Bronchial epithelial cell (primary cell): Measurements from ENCODE around the gene MVB12A. TPM values are rescaled to one million over a fixed set of nuclear protein-coding genes. Genes with fewer than 3 reads are reported as not detected.

Source experiments
- DNase-seq: peaks from one replicate; pipeline ENCODE4 v3.0.0-alpha.2; 2010; ENCODE audit warnings: low read depth
- FAIRE-seq: peaks from 2 replicates; lab custom pipeline; 2011; peaks lifted over from hg19 to GRCh38; lab: Jason Lieb, UNC
- H3K27me3 ChIP-seq: 2 replicates; pipeline ENCODE4 v1.5.1; 2011; ENCODE audit warnings: low read length; ENCODE audit not compliant: control insufficient read depth, insufficient read depth
- H3K36me3 ChIP-seq: 2 replicates; pipeline ENCODE4 v1.5.1; 2011; ENCODE audit warnings: low read length; ENCODE audit not compliant: control insufficient read depth, insufficient read depth
- H3K4me3 ChIP-seq: 2 replicates; pipeline ENCODE4 v1.5.1; 2011; ENCODE audit warnings: mild to moderate bottlenecking, low read depth, low read length, control low read depth
- total RNA-seq: library from RNA; depleted of rRNA; stranded (reverse); fragments of >200 nt; gene quantifications from 2 replicates; pipeline ENCODE4 v1.2.1, GENCODE V29; 2014
- TF ChIP-seq, protein P1 (sequence below): IDR thresholded peaks from 2 replicates; pipeline ENCODE4 v1.5.1; 2011; ENCODE audit warnings: mild to moderate bottlenecking, moderate library complexity, low read length, control low read depth, inconsistent platforms; ENCODE audit not compliant: insufficient read depth, severe bottlenecking

The MVB12A gene
- total RNA-seq, 1 donor from 2014 or later = 22.9 TPM

GRCh38 chr19:17385878-17386611, 33.8 kb upstream of the MVB12A start:
- Histone ChIP-seq H3K36me3 (no peaks in the 10 kb centered on the region), H3K4me3 (no peak overlapping the region), H3K27me3 (no peaks in the 10 kb centered on the region)
- TF ChIP-seq, protein P1, sequence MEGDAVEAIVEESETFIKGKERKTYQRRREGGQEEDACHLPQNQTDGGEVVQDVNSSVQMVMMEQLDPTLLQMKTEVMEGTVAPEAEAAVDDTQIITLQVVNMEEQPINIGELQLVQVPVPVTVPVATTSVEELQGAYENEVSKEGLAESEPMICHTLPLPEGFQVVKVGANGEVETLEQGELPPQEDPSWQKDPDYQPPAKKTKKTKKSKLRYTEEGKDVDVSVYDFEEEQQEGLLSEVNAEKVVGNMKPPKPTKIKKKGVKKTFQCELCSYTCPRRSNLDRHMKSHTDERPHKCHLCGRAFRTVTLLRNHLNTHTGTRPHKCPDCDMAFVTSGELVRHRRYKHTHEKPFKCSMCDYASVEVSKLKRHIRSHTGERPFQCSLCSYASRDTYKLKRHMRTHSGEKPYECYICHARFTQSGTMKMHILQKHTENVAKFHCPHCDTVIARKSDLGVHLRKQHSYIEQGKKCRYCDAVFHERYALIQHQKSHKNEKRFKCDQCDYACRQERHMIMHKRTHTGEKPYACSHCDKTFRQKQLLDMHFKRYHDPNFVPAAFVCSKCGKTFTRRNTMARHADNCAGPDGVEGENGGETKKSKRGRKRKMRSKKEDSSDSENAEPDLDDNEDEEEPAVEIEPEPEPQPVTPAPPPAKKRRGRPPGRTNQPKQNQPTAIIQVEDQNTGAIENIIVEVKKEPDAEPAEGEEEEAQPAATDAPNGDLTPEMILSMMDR = peak; percentile 99
- DNase-seq = peak; percentile 14
- no peak for FAIRE-seq

GRCh38 chr19:17389288-17389687, 30.6 kb upstream of the MVB12A start:
- no peak for DNase-seq
- Histone ChIP-seq H3K27me3 (no peaks in the 10 kb centered on the region), H3K4me3 (no peak overlapping the region), H3K36me3 (no peaks in the 10 kb centered on the region)
- TF ChIP-seq, protein P1 = no peak
- no peak for FAIRE-seq

GRCh38 chr19:17389957-17390664, 29.7 kb upstream of the MVB12A start:
- TF ChIP-seq, protein P1 = no peak
- FAIRE-seq = no peak
- DNase-seq = no peak
- H3K27me3 ChIP-seq = no peaks in the 10 kb centered on the region
- H3K4me3 ChIP-seq = peak overlapping the region; percentile 17
- H3K36me3 ChIP-seq = no peaks in the 10 kb centered on the region

- peak; percentile 78 for DNase-seq
- no peak for FAIRE-seq
- Histone ChIP-seq H3K27me3 (no peaks in the 10 kb centered on the region), H3K4me3 (peak overlapping the region; percentile 29), H3K36me3 (no peaks in the 10 kb centered on the region)
- TF ChIP-seq, protein P1 = peak; percentile 78
These were observed 29.0 kb upstream of the MVB12A start for GRCh38 chr19:17390665-17391370.

DNA sequence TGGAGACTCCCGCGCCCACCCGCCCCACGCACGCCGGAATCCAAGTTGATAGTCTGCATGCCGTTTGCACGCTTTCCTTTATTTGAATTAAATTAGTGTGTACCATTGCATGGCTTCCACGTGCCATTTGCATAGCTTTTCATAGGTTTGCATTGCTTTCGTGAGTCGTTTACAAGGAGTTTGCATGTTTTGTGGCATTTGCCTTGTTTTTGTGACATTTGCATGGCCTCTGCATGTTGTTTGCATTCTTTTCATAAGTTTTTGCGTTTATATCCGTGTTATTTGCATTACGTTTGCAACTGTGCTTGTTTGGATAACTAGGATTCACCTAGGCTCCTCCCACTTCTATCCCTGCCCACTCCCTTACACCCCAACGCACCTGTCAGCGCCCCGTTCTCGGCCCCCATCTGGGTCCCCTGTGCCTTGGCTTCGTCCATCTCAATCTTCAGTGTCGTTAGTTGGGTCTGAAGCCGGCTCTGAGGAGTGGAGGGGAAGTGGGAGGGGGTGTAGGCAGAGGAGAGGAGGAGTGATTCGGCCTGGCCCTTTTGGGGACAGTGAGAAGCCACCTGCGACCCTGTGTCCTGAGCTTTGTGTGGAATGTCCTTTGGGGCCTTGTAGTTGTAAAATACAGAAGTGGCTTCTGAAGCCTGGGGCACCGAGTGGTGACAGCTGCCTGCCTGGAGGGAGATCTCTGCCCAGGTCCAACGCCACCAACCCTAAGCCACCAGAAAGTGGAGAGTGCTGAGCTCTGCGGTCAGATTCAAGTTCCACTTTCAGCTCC, 28.3 kb upstream of the MVB12A start:
- Histone ChIP-seq H3K4me3 (peak overlapping the region; percentile 29), H3K36me3 (no peaks in the 10 kb centered on the region), H3K27me3 (no peaks in the 10 kb centered on the region)
- DNase-seq (peak; percentile 14), FAIRE-seq (no peak)
- TF ChIP-seq, protein P1 = no peak
